Measurements from ENCODE around the gene GPRC5C.

The GPRC5C gene

DNA sequence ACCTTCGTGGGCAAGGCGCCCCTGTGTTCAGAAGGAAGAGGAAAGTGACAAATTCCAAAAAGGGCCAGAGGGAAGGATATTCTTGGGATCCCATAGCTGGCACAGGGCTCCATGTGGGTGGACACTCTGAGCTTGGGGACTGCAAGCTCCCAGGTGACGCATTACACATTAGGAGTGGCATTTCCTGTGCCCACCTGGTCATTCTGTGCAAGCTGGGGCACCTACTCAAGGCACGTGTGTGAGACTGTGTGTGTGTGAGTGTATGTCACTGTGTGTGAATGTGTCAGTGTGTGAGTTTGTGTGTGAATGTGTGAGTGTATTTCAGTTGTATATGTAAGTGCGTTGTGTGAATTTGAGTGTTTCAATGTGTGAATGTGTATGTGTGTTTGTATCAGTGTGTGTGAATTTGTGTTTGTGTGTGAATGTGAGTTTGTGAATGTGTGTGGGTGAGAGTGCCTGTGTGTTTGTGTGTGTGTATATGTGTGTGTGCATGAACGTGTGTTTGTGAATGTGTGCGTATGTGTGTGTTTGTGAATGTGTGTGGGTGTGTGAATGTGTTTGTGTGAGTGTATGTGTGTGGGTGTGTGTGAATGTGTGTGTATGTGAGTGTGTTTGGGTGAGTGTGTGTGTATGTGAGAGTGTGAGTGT lies 33.0 kb downstream of the GPRC5C start:
- no peak overlapping the region for H3K4me3 ChIP-seq (ENCODE audit: low read length)
- TF ChIP-seq CTCF (conservative IDR thresholded peaks at IDR 0.05; ENCODE audit: low read depth, low read length), result no peak
- DNase-seq (ENCODE audit: low read depth), result no peak

- no peak overlapping the region for H3K4me3 ChIP-seq (ENCODE audit: low read length)
- no peak for TF ChIP-seq CTCF (conservative IDR thresholded peaks at IDR 0.05; ENCODE audit: low read depth, low read length)
- no peak for DNase-seq (ENCODE audit: low read depth)
These were observed 33.7 kb downstream of the GPRC5C start for GRCh38 chr17:74465378-74466110.

DNA sequence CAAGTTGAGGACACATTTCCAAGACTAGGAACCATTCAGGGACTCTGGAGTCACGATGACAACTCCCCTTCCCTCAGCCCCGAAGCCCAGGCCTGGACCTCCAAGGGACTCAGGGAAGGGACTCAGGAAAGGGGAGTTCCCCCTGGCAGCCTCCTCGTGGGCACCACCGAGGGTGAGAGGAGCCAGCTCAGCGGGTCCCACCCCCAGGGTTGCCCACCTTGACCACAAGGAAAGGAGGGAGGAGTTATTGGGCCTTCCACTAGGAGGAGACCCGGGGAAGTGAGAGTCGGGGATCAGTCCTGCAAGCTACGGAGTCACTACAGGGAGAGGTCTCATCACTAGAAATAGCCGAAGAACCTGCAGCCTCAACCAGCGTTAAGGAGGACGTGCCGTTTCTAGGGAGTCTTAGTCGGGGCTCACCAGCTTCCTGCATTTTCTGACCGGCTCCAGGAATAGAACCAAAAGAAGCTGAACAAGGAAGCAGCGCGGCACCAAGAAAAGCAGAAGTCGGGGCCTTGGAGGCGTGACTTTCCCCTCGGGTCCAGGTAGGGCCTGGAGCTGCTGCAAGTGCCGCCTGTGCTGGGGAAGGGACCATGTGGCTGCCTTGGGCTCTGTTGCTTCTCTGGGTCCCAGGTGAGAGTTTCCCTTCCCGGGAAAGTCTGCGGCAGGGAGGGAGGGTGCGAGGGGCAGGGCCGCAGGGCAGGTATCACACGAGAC lies 34.4 kb downstream of the GPRC5C start, which contains the start of gene CD300A:
CD300A (plus strand) TSS at position 524 of the 717 bp plus-strand sequence; CDS start at position 594, 70 bp downstream.
- TF ChIP-seq CTCF (conservative IDR thresholded peaks at IDR 0.05; ENCODE audit: low read depth, low read length), result no peak
- no peak for DNase-seq (ENCODE audit: low read depth)
- H3K4me3 ChIP-seq (ENCODE audit: low read length), result no peak within 1 kb of the TSS

GRCh38 chr17:74466828-74467184 lies 34.9 kb downstream of the GPRC5C start:
- no peak for DNase-seq (ENCODE audit: low read depth)
- TF ChIP-seq CTCF (conservative IDR thresholded peaks at IDR 0.05; ENCODE audit: low read depth, low read length), result no peak
- no peak overlapping the region for H3K4me3 ChIP-seq (ENCODE audit: low read length)

GRCh38 chr17:74467221-74467951 lies 35.5 kb downstream of the GPRC5C start:
- DNase-seq (ENCODE audit: low read depth), result no peak
- H3K4me3 ChIP-seq (ENCODE audit: low read length), result no peak overlapping the region
- no peak for TF ChIP-seq CTCF (conservative IDR thresholded peaks at IDR 0.05; ENCODE audit: low read depth, low read length)

DNA sequence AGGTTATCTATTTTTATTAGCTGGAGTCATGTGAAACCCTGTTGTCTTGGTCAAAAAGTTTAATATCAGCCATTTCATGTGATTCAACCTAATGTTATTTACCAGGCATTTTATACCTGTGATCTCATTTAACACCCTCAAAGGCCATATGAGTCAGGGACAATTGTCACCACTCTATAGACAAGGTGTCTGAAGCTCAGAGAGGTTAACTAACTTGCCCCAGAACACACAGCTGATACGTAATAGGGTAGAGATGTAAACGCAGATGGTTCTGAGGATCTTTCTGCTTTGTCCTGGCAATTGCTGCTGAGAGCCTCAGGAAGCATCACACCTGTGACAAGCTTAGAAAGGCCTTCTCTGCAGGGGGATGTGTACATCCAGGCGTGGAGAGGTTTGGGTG lies 39.5 kb downstream of the GPRC5C start:
- TF ChIP-seq CTCF (conservative IDR thresholded peaks at IDR 0.05; ENCODE audit: low read depth, low read length), result no peak
- H3K4me3 ChIP-seq (ENCODE audit: low read length), result no peak overlapping the region
- no peak for DNase-seq (ENCODE audit: low read depth)
